GM13976 (cell line): ENCODE results near the gene THAP4.
"Not testable (repeated sequence)": the region's sequence is repeated elsewhere in the genome, so short reads cannot be mapped to it uniquely, and the experiment has no call there.

ENCODE experiments used
- DNase-seq: peaks from one replicate; pipeline ENCODE4 v3.0.0; 2012; ENCODE audit warnings: low spot score
- in situ Hi-C: fragments of 300-500 bp; cut with MboI; formaldehyde crosslinking; loops from one replicate; pipeline ENCODE4 v1.12.0; 2022; ENCODE audit warnings: low sequenced_read_pairs, mixed read lengths, inconsistent platforms; ENCODE audit not compliant: unreplicated experiment
- TF ChIP-seq, protein P1 (sequence below): IDR thresholded peaks from 2 replicates; pipeline ENCODE4 v1.5.1; 2012; ENCODE audit warnings: borderline replicate concordance, mild to moderate bottlenecking; ENCODE audit not compliant: insufficient read depth; ENCODE audit errors: extremely low read depth, missing control alignments, control extremely low read depth

Gene THAP4

DNA sequence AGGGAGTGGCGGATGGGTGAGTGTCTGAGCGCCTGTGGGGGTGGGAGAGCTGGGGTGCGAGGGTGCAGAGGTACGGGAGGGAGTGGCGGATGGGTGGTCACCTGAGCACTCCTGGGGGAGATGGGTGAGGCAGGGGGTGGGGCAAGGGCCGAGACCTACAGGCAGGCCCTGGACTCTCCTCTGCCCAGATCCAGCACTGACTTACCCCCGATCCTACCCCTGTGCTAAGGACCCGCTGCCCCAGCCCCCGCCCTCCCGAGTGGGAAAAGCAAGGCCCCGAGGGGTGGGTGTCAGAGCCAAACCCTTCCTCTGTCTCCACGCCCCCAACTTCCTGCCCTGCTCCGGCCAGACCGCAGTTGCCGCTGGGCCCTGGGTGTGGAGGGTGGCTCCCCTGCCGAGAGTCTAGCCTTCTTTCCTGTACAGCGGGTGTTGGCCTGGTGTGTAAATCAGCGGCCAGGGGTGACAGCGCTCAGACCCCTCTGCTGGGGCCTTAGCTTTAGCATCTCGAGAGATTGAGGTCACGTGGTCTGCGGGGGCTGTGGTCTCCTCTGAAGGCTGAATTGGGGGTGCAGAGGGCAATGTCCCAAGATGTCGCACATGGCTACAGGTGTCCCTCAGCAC lies 65.9 kb downstream of the THAP4 start:
- in situ Hi-C loops: no loop called here
- DNase-seq: no peak
- TF ChIP-seq, protein P1, sequence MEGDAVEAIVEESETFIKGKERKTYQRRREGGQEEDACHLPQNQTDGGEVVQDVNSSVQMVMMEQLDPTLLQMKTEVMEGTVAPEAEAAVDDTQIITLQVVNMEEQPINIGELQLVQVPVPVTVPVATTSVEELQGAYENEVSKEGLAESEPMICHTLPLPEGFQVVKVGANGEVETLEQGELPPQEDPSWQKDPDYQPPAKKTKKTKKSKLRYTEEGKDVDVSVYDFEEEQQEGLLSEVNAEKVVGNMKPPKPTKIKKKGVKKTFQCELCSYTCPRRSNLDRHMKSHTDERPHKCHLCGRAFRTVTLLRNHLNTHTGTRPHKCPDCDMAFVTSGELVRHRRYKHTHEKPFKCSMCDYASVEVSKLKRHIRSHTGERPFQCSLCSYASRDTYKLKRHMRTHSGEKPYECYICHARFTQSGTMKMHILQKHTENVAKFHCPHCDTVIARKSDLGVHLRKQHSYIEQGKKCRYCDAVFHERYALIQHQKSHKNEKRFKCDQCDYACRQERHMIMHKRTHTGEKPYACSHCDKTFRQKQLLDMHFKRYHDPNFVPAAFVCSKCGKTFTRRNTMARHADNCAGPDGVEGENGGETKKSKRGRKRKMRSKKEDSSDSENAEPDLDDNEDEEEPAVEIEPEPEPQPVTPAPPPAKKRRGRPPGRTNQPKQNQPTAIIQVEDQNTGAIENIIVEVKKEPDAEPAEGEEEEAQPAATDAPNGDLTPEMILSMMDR: no peak

DNA sequence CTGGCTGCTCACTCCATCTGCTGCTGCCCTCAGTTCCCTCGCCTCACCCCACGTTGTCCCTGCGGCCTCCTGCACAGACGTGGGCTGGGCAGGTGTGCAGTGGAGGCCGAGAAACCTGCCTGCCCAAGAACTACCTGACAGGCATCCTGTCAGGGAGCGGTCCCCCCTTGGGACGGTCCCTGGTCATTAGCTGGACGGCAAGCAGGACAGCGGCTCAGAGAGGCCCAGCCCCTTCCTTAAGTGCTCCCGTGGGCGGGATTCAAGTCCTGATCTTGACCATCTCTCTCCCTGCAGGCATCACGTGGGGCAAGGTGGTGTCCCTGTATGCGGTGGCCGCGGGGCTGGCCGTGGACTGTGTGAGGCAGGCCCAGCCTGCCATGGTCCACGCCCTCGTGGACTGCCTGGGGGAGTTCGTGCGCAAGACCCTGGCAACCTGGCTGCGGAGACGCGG lies 67.1 kb downstream of the THAP4 start:
- DNase-seq: no peak
- TF ChIP-seq, protein P1: no peak
- in situ Hi-C loops: no loop called here

DNA sequence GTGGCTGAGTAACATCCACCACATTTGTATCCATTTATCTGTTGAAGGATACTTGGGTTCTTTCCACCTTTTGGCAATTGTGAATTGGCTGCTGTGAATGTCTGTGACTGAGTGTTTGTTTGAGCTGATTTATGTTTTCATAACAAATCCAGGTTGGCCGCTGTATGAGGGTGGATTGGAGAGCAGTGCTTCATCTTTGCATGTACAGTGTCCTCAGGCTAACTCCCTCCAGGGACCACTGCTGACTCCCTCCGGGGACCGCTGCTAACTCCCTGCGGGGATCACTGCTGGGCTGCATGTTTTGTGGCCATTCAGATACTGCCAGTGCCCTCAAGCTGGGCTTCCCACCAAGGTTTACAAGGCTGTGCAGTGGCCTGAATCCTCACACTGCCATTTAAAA lies 68.2 kb downstream of the THAP4 start:
- no peak for DNase-seq
- TF ChIP-seq, protein P1: no peak
- in situ Hi-C loops: no loop called here

DNA sequence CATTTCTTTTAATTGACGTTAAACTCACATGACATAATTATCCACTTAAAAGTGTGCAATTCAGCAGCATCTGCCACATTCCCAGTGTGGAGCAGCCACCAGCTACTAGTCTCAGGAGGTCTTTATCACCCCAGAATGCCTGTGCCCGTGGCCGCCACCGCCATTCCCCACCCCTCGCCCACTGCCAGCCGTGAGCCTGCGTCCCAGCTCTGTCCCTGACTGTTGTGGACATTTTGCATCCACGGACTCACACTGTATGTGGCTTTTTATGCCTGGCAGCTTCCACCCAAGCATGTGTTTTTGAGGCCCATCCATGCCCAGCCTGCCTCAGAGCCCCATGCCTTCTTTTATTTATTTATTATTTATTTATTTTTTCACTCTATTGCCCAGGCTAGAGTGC lies 69.2 kb downstream of the THAP4 start:
- DNase-seq: no peak
- in situ Hi-C loops: no loop called here
- TF ChIP-seq, protein P1: no peak

DNA sequence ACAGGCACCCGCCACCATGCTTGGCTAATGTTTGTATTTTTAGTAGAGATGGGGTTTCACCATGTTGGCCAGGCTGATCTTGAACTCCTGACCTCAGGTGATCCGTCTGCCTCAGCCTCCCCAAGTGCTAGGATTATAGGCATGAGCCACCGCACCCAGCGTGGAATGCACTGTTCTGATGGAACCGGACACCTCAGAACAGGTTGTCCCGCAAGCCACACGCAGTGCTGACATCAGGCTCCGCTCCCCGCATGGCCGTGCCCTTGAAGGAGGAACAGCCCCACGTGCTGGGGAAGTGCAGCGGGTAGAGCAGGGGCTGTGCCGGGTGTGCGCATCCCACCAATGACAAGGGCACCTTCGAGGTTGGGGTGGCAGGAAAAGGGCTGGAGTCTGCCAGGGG lies 69.7 kb downstream of the THAP4 start:
- DNase-seq, in situ Hi-C loops: not testable (repeated sequence)

DNA sequence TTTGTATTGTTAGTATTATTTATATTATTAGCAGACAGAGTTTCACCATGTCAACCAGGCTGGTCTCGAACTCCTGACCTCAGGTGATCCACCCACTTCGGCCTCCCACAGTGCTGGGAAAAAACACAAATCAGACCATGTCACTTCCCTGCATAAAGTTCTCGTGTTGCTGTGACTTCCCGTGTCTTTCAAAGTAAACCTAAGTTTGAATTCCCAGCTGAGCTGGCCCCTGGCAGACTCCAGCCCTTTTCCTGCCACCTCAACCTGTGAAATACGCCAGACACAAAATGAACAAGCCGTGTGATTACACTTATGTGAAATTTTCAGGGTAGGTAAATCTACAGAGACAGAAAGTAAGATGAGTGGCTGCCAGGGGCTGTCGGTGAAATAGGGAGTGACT lies 70.5 kb downstream of the THAP4 start:
- in situ Hi-C loops: no loop called here
- TF ChIP-seq, protein P1: no peak
- no peak for DNase-seq

DNA sequence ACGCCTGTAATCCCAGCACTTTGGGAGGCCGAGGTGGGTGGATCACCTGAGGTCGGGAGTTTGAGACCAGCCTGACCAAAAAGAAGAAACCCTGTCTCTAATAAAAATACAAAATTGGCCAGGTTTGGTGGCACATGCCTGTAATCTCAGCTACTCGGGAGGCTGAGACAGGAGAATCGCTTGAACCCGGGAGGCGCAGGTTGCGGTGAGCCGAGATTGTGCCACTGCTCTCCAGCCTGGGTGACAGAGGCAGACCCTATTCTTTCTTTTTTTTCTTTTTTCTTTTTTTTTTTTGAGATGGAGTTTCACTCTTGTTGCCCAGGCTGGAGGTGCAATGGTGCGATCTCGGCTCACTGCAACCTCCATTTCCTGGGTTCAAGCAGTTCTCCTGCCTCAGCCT lies 70.9 kb downstream of the THAP4 start:
- DNase-seq, in situ Hi-C loops: not testable (repeated sequence)

DNA sequence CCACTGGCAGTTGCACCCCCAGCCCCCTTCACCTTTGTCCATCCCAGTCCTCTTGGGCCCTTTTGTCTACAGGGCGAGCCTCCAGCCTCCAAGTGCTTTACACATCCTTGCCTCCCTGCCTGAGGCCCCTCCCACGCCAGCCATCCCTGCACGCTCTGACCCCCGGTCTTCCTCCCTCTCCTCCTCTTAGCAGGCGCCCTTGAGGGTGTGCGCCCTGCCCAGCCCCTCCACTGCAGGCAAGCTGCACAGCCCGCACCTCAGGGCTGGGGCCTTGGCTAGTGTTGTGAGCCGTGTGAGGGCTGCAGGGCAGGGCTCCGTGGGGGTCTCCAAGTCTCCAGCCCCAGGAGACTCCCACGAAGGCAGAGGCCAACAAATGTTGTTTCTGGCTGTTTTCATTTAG lies 71.5 kb downstream of the THAP4 start:
- in situ Hi-C loops: no loop called here
- DNase-seq: no peak
- TF ChIP-seq, protein P1: no peak
